Osteoblast (primary cell): ENCODE measurements around the gene RLF. TPM values are rescaled to one million over a fixed set of nuclear protein-coding genes. Genes with fewer than 3 reads are reported as not detected.

Experiments used
- DNase-seq: peaks from one replicate; pipeline ENCODE4 v3.0.0; 2011; ENCODE audit warnings: low spot score, mixed read lengths; ENCODE audit not compliant: insufficient read length; ENCODE audit errors: missing footprints
- H2AFZ ChIP-seq: 2 replicates; pipeline ENCODE4 v1.6.0; 2011; ENCODE audit warnings: mild to moderate bottlenecking, low read length
- H3K27ac ChIP-seq: 2 replicates; pipeline ENCODE4 v1.5.1; 2011; ENCODE audit warnings: mild to moderate bottlenecking, low read depth, low read length, moderate library complexity
- H3K27me3 ChIP-seq: 2 replicates; pipeline ENCODE4 v1.6.0; 2012; ENCODE audit warnings: mild to moderate bottlenecking, control low read depth, inconsistent platforms, low read length, moderate library complexity; ENCODE audit not compliant: insufficient read depth
- H3K36me3 ChIP-seq: 2 replicates; pipeline ENCODE4 v1.5.1; 2011; ENCODE audit warnings: mild to moderate bottlenecking, low read length, control low read depth, moderate library complexity; ENCODE audit not compliant: insufficient read depth
- H3K4me1 ChIP-seq: 2 replicates; pipeline ENCODE4 v1.5.1; 2011; ENCODE audit warnings: mild to moderate bottlenecking, low read length, control low read depth, moderate library complexity; ENCODE audit not compliant: insufficient read depth
- H3K4me2 ChIP-seq: 2 replicates; pipeline ENCODE4 v1.6.0; 2011; ENCODE audit warnings: mild to moderate bottlenecking, low read length; ENCODE audit not compliant: insufficient read depth
- H3K4me3 ChIP-seq: fragments of 200-600 bp; sonication (generic); 3 replicates; pipeline ENCODE4 v1.5.1; 2012; ENCODE audit warnings: mild to moderate bottlenecking, low read length, inconsistent platforms; ENCODE audit not compliant: insufficient read depth
- H3K79me2 ChIP-seq: 2 replicates; pipeline ENCODE4 v1.6.0; 2012; ENCODE audit warnings: mild to moderate bottlenecking, low read length, control low read depth, inconsistent platforms; ENCODE audit not compliant: insufficient read depth
- H3K9me3 ChIP-seq: 2 replicates; pipeline ENCODE4 v1.5.1; 2011; ENCODE audit warnings: low read depth, low read length, control low read depth
- H4K20me1 ChIP-seq: 2 replicates; pipeline ENCODE4 v1.6.0; 2012; ENCODE audit warnings: mild to moderate bottlenecking, low read length, control low read depth; ENCODE audit not compliant: insufficient read depth
- CTCF ChIP-seq: IDR thresholded peaks from 2 replicates; pipeline ENCODE4 v1.5.1; 2011; ENCODE audit warnings: mild to moderate bottlenecking, low read depth, low read length, moderate library complexity; ENCODE audit errors: extremely low read depth
- total RNA-seq: library from RNA; depleted of rRNA; stranded (reverse); fragments of >200 nt; gene quantifications from 2 replicates; pipeline ENCODE4 v1.2.3, GENCODE V29; 2012

The RLF gene
- total RNA-seq, 1 donor: 29.7 TPM

GRCh38 chr1:40265298-40265697, 104.1 kb downstream of the RLF start:
- Histone ChIP-seq H3K9me3 (no peaks in the 10 kb centered on the region), H3K79me2 (peaks cover 52% of the 10 kb centered on the region), H3K4me1 (peaks cover 34% of the 10 kb centered on the region), H3K36me3 (peaks cover 54% of the 10 kb centered on the region), H4K20me1 (peaks cover 9% of the 10 kb centered on the region), H3K27me3 (no peaks in the 10 kb centered on the region), H3K27ac (no peak overlapping the region), H2AFZ (no peak overlapping the region), H3K4me2 (no peak overlapping the region), H3K4me3 (no peak overlapping the region)
- no peak for TF ChIP-seq CTCF
- DNase-seq: no peak

GRCh38 chr1:40265919-40266318, 104.7 kb downstream of the RLF start:
- no peak overlapping the region for H3K4me3 ChIP-seq
- H3K27ac ChIP-seq: peak overlapping the region; percentile 98
- no peak for DNase-seq
- H2AFZ ChIP-seq: no peak overlapping the region
- H3K27me3 ChIP-seq: no peaks in the 10 kb centered on the region
- H3K9me3 ChIP-seq: no peaks in the 10 kb centered on the region
- peaks cover 9% of the 10 kb centered on the region for H4K20me1 ChIP-seq
- H3K4me2 ChIP-seq: no peak overlapping the region
- peaks cover 50% of the 10 kb centered on the region for H3K79me2 ChIP-seq
- no peak for TF ChIP-seq CTCF
- peaks cover 38% of the 10 kb centered on the region for H3K4me1 ChIP-seq
- H3K36me3 ChIP-seq: peaks cover 54% of the 10 kb centered on the region

- no peak for TF ChIP-seq CTCF
- H3K27ac ChIP-seq: peak overlapping the region; percentile 98
- H3K4me2 ChIP-seq: peak overlapping the region; percentile 63
- H3K36me3 ChIP-seq: peaks cover 55% of the 10 kb centered on the region
- peaks cover 9% of the 10 kb centered on the region for H4K20me1 ChIP-seq
- peak overlapping the region; percentile 36 for H3K4me3 ChIP-seq
- no peaks in the 10 kb centered on the region for H3K27me3 ChIP-seq
- H2AFZ ChIP-seq: no peak overlapping the region
- peaks cover 43% of the 10 kb centered on the region for H3K79me2 ChIP-seq
- H3K9me3 ChIP-seq: no peaks in the 10 kb centered on the region
- peaks cover 38% of the 10 kb centered on the region for H3K4me1 ChIP-seq
- no peak for DNase-seq
Measured at GRCh38 chr1:40266786-40267535, 105.8 kb downstream of the RLF start.

- Histone ChIP-seq H3K36me3 (peaks cover 55% of the 10 kb centered on the region), H3K27ac (peak overlapping the region; percentile 98), H3K4me3 (no peak overlapping the region), H3K4me2 (peak overlapping the region; percentile 64), H3K27me3 (no peaks in the 10 kb centered on the region), H3K79me2 (peaks cover 41% of the 10 kb centered on the region), H3K4me1 (peaks cover 38% of the 10 kb centered on the region), H3K9me3 (no peaks in the 10 kb centered on the region), H2AFZ (no peak overlapping the region), H4K20me1 (peaks cover 9% of the 10 kb centered on the region)
- DNase-seq: peak; percentile 89
- no peak for TF ChIP-seq CTCF
Measured at GRCh38 chr1:40267767-40268187, 106.6 kb downstream of the RLF start.
